GM23248 (cell line): ENCODE measurements around the gene SUB1.

ENCODE experiments used
- EZH2 ChIP-seq: fragments of 200-600 bp; sonication (generic); IDR thresholded peaks from 2 replicates; pipeline ENCODE4 v1.6.1; 2018; ENCODE audit warnings: antibody characterized with exemption, mild to moderate bottlenecking; ENCODE audit not compliant: insufficient read depth, poor library complexity, severe bottlenecking
- EZH2phosphoT487 ChIP-seq: fragments of 200-600 bp; sonication (generic); IDR thresholded peaks from 2 replicates; pipeline ENCODE4 v1.6.1; 2018; ENCODE audit warnings: antibody characterized with exemption, moderate library complexity, mild to moderate bottlenecking, low read depth; ENCODE audit not compliant: insufficient read depth

GRCh38 chr5:32602906-32603305, 17.5 kb downstream of the SUB1 start:
- TF ChIP-seq EZH2phosphoT487 = no peak
- TF ChIP-seq EZH2 = no peak
